GM21529 (cell line): ENCODE measurements around the gene ZFP57.

Experiments
- ATAC-seq: cut with Tn5 transposase; IDR thresholded peaks from one replicate; pipeline ENCODE4 v1.9.1; 2021; ENCODE audit not compliant: unreplicated experiment

The ZFP57 gene

GRCh38 chr6:29626948-29627754 lies 53.8 kb downstream of the ZFP57 start:
- ATAC-seq, result no peak

GRCh38 chr6:29625337-29625930 lies 55.5 kb downstream of the ZFP57 start:
- no peak for ATAC-seq

GRCh38 chr6:29624520-29624961 lies 56.4 kb downstream of the ZFP57 start:
- no peak for ATAC-seq
